Measurements from ENCODE around the gene LRRC57.
"Not testable (repeated sequence)": the region's sequence is repeated elsewhere in the genome, so short reads cannot be mapped to it uniquely, and the experiment has no call there.

Gene LRRC57

DNA sequence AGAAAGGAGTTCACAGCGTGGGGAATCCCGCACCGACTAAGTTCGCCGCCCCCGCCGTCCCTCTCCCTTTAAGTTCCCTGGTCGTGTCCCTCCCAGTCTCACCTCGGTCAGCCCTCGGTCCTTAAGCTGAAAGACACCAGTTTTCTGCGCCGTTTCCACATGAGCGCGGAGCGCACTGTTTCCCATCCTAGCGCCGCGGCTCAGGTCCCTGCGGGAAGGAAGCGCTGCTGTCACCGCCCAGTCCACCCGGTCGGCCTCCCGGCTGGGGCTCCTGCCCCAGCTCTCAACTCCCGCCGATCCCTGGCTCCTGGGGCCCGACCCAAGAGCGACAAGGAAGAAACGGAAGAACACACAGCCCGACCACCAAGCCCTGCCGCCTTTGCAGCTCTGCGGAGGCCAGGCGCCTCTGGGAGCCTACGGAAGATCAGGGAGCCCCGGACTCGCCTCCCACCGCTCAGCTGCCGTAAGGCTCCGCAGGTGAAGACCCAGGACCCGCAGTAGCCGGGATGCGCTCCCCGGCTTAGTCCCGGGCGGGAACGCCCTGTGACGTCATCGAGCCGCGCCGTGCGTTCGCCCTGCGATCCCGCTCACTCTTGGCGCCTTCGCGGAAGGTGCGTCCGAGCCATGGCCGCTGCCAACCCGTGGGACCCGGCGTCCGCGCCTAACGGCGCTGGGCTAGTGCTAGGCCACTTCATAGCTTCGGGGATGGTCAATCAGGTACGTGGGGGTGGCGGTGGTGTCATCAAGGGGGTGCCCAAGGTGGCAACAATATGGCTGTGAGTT is at the start of gene LRRC57, which contains the start of gene HAUS2:
LRRC57 (minus strand) TSS at position 545 of the 783 bp plus-strand sequence; CDS start at position 186, 359 bp downstream.
HAUS2 (plus strand) TSS at position 590 of the 783 bp plus-strand sequence; CDS start at position 625, 35 bp downstream.
- DNase-seq (ENCODE audit: low read depth) = peak; percentile 79

DNA sequence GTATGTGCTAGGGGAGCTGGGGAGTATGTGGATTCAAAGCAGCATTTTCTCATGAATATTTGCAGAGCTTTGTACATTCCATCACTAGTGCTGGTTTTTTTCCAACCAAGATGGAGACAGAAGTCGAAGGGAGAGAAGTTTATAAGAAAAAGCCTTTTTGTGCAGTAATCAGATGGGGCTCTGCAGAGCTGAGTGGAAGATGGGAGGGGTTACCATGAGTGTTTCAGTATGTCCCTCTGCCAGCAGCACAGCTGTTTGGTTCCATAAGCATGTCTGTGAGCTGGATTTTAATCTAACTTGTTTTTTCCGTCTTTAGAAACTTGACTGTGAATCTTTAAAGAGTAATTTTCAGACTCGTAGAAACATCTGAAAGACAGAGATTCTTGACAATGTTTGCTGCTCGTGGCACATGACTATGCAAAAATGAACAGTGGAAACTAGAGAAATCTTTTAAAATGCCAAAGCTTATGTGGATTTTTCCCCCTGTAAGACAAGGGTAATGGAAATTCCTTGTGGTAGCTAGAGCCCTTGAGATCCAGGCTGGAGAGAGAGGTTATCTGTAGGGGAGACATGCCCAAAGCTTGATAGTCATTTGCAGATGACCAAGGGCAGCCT is 47.1 kb upstream of the LRRC57 start:
- no peak for DNase-seq (ENCODE audit: low read depth)

DNA sequence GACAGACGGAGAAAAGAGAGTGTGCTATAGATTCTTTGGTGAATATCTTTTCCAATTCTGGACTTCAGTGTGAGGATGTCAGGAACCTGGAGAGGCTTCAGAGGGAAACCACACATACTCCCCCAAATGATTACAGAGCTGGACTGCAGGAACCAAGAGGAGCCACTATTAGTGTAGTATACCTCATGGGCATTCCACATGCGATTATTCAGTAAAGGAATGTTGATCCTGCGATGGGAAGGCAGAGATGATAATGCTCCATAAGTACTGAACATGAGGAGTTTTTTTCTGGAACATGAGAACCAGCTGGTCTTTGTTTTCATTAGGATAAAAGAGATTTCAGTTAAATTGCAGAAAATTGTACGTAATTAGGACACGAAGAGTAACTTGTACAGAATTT is 45.5 kb upstream of the LRRC57 start:
- no peak for DNase-seq (ENCODE audit: low read depth)

DNA sequence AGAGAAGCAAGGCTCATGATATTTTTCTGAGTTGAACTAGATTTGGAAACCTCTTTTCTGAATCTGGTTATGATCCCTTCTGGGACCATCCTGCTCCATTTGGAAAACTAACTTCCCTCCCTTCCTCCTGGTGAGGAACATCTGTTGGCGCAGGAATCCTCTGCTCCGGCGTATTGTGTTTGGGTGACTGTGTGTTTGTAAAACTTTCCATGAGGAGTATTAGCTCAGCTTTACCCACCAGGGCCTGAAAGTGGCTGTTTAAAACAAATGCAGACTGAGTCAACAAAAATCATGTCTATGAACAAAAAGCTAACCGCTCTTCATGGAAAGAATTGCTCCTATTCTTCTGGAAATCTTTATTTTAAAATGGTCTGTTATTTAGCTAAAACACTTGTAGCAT is 44.5 kb upstream of the LRRC57 start:
- DNase-seq (ENCODE audit: low read depth) = no peak

DNA sequence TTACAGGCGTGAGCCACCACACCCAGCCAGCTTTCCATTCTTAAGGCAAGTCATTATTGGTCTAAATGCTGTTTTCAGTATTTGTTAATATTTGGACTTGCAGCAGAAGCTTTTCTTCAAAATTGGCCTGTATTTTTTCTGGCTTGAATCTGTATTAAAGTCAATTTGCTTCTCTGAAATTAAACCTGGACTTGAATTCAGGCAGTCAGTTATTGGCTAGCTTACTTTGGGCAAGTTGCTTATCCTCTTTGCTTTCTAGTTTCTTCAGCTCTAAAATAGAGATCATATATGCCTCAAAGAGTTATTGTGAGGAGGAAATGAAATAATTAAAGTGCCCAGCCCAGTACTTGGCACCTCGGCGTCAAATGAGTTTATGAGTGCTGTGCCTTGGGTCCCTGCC is 44.1 kb upstream of the LRRC57 start:
- no peak for DNase-seq (ENCODE audit: low read depth)

DNA sequence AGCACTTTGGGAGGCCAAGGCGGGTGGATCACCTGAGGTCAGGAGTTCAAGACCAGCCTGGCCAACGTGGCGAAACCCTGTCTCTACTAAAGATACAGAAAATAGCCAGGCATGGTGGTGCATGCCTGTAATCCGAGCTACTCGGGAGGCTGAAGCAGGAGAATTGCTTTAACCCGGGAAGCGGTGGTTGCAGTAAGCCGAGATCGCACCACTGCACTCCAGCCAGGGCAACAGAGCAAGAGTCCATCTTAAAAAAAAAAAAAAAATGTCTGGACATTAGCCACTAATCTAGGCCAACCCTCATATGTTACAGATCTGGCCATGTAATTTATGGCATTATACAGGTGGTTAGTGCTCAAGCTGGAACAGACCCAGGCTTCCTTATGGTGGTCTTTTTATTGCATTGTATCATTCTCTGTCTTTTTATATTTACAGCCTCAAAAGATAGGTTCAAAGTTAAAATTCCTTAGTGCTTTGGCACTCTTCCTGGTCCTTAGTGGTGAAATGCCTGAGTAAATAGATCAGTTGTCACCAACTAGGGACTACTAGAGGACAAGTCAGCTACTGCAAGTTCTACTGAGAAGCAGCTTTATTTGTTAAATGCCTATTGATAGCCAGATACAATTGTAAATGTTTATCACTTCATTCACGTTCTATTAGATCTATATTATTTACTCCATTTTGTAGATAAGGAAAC is 42.8 kb upstream of the LRRC57 start:
- DNase-seq (ENCODE audit: low read depth) = no peak

DNA sequence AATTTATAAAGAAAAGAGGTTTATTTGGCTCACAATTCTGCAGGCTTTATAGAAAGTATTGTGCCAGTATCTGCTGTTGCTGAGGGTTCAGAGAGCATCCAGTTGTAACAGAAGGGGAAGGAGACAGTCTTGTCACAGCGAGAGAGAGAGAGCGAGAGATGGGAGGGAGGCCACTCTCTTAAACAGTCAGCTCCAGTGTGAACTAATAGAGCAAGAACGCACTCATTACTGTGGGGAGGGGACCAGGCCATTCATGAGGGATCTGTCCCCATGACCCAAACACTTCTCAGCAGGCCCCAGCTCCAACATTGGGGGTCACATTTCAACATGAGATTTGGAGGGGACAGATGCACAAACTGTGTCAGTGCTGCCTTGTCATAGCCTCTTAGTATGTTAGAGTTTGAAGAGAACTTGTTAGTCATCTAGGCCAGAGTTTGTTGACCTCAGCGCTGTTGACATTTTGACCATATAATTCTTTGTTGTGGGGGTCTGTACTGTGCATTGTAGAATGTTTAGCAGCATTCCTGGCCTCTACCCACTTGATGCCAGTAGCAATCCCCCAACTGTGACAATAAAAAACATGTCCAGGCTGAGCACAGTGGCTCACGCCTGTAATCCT is 42.1 kb upstream of the LRRC57 start:
- DNase-seq (ENCODE audit: low read depth) = no peak

DNA sequence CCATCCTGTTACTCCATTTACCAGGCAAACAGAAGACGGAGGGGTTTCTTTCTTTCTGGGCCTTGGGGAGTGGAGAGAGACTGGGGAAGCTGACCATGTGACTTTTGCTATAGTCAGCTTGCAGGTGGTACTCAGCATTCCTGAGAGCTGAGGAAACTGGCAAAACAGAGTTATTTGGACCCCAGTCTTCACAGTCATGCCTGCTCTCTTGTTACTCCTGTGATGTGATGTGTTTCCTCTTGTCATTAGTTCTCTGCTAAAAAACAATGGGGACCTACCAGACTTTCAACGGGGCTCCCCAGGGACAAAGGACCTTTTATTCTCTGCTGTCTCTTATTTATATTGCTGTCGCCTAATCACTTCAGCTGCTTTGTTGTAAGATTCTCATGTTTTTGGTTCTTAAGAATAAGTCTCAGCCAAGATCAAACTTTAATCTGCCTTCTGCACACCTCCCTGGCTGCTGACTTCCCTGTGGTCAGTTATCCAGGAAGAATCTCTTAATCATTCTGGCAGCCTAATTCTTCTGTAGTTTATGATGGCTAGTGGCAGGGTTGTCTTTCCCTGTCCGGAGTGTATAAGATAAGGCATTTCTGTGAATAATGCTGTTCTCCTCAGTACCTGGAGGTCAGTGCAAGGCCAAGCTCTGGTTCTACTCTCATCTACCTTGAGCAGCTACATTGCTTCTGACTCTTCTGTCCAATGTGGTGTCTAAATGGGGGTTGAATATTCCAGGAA is 35.6 kb upstream of the LRRC57 start:
- DNase-seq (ENCODE audit: low read depth) = no peak

DNA sequence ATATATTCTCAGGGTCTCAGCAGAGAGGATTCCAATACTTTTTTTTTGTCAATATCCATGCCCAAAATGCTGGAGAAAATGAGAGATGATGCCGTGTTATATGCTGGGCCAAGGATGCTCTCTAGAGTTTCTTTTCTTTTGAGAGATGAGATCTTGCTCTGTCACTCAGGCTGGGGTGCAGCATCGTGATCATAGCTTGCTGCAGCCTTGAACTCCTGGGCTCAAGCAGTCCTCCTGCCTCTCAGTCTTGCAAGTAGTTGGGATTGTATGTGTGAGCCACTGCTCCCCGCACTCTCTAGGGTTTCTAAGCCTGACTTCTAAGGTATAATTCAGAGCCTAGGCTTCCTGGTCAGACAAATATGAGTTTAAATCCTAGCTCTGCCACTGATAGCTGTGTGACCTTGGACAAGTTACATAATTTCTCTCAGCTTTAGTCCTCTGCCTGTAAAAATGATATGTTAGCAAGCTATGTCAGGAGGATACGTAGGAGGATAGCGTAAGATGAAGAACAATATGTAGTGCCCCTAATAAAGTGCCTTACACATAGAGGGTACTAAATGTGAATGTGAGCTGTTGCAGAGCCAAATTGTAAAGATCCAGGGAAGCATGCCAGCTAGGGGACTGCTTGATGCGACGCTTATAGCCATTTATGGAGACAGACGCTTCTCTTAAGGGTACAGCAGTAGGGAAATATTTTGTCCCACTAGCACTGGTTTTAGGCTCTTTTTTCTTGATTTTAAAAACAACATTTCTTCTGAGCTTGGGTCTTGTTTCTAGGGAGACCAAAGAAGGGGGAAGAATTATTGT is 34.2 kb upstream of the LRRC57 start:
- no peak for DNase-seq (ENCODE audit: low read depth)

DNA sequence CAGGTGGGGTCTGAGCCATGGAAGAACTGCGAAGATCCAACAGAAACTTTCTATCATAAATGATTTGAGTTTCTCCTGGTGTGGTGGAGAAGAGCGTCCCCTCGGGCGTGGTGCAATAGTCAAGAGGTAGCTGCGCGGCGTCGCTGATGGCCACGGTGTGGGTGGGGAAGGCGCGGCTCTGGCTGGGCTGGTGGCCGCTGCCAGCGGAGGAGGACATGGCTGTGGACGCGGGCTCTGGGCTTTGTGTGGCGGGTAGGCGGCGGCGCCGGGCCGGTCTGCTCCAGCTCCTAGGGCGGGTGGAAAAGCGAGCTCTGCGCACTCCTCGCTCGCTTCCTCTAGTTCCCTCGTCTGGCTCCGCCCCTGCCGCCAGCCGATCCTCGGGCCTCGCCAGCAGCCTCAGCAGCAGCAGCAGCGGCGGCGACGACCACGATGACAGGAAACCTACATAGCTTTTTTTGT is 32.7 kb upstream of the LRRC57 start:
- DNase-seq (ENCODE audit: low read depth) = peak; percentile 58

DNA sequence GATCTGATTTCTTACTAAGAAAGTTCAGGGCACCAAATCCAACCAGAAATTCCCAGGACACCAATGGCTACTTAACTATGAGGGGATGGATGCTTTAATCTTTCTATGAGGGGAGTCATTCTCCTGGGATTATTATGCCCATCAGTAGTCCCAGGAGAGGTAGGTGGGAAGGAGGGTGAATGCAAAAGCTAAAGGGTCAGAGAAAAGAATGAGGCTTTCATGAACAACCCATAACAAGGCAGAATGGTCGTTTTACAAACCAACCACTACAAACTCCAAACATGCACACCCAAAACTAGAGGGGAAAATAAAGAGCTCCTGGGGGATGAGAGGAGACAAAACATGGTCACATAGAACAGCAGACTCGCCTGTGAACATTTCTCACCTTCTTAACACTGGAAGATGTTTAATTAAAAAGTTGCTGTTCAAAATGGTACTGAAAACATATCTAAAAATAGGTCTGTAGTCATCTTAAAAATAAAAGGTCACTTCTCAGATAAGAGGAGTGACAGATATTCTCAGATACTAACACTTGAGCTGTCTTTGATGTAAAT is 30.5 kb upstream of the LRRC57 start:
- no peak for DNase-seq (ENCODE audit: low read depth)

DNA sequence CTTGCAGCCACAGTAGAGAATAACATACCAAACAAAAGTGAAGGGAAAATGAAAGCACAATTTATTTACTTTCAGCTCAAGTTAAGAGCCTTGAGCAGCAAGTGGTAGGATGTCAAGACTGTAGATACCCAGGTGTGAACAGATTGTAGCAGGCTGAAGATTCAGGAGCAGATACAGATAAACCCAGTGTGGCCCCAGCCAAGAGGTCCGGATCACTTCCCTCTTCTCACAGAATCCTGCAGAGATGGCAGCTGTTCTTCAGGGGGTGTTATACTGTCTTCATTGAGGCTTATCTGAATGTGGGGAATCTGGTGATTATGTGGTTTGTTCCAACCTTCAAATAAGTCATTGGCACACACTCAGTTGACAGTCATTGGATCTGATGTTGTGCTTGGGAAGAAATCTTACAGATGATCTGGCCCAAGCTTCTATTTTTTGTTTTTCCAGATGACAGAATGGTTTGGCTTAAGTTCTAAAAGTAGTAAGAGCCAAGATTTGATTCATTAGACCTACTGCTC is 29.0 kb upstream of the LRRC57 start:
- DNase-seq (ENCODE audit: low read depth) = no peak

DNA sequence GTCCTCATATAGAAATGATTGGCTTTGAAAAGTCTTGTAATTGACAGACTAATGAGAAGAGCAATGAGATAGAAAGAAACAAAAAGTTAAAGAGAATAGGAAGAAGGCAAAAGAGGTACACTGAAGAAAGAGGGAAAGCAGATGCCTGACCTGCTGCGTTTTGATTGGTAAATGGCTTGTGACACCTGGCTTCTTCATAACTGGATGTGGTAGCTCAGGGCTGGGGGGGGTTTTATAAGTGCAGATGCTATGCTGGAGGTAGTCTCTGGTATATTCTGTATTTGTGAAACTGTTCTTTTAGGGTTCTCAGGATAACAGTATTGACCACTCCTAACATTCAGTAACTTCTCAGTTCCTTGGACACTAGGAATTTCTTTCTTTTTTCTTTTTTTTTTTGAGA is 28.2 kb upstream of the LRRC57 start:
- no peak for DNase-seq (ENCODE audit: low read depth)

DNA sequence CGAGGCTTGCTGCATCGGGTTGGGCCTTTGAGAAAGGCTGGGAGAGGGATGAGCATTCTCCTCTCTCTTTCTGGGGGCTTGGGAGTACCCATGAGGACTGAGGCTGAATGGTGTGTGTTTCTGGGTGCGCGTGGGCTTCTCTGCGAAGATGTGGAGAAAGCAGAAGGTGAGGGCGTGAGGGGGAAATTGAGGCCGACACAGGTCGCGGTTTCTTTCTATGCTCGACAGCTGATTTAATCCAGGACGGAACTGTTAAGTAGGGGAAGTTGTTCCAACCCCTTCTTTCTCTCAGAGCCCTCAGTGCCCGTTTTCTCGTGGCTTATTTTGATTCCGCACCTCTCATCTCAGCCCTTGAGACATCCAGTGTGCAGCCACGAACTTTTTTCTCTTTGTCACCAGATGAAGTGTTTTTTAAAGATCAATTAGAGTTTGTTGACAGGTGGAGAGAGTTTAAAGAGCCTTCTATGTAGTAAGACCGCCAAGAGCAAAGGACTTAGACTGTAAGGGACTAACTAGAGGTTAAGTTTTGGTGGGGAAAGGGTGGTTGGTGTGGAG is 27.5 kb upstream of the LRRC57 start:
- DNase-seq (ENCODE audit: low read depth) = no peak

DNA sequence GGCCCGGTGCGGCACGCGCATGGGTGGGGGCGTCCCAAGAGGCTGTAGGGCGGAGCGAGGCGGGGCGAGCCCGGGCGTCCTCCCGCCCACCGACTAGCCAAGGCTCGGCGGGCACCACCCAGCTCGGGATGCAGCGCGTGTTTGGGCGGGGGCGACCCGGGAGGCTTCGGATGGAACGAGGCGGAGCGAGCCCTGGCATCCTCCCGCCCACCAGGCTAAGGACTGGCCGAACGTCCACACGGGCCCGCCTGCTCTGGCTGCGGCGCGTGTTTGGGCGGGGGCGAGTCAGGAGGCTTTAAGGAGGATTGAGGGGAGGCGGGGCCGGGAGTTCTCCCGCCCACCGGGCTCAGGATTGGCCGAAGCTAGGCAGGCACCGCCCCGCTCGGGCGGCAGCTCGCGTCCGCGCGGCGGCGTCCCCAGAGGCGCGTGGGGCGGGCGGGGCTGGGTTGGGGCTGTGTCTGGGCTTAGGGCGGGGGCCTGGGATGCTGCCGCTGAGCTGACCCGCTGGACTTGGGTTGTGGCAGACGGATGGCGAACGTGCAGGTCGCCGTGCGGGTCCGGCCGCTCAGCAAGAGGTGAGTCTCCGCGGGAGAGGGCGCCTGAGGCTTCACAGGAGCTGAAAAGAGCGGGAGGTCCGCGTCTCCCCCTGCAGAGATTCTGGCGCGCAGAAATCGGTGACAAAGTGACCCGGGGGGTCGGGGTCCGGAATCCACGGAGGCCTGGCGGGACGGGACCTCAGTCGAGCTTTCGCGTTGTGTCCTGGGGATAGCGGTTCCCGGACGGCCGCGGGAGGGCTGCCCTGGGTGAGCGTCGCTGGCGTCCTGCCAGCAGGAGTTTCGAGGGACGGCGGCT is 26.8 kb upstream of the LRRC57 start, which contains the start of gene STARD9:
STARD9 (plus strand) TSS at position 419 of the 852 bp plus-strand sequence; CDS start at position 529, 110 bp downstream.
- DNase-seq (ENCODE audit: low read depth) = peak; percentile 92

DNA sequence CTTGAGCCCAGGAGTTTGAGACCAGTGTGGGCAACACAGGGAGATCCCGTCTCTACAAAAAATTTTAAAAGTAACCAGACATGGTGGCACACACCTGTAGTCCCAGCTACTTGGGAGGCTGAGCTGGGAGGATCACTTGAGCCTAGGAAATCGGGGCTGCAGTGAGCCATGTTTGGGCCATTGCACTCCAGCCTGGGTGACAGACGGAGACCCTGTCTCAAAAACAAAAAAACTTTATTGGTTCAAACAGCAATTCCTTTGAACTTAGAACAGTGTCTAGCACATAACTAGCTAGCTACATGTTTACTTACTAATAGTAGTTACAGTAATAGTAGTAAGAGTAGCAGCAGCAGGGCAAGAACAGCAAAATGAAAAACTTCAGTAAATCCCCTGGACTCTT is 10.1 kb upstream of the LRRC57 start:
- no peak for DNase-seq (ENCODE audit: low read depth)

DNA sequence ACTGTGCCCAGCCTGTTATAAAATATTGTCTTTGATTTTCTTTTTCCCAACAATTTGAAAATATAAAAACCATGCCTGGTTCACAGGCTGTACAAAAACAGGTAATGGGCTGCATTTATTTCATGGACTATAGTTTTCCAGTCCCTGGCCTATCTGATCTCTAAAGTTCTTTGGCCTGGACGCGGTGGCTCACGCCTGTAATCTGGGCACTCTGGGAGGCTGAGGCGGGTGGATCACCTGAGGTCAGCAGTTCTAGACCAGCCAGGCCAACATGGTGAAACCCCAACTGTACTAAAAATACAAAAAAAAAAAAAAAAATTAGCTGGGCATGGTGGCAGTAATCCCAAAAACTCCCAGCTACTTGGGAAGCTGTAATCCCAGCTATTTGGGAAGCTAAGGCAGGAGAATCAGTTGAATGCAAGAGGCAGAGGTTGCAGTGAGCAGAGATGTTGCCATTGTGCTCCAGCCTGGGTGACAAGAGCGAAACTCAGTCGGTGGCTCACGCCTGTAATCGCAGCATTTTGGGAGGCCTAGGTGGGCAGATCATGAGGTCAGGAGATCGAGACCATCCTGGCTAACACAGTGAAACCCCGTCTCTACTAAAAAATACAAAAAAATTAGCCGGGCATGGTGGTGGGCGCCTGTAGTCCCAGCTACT is 8.1 kb upstream of the LRRC57 start:
- DNase-seq (ENCODE audit: low read depth) = not testable (repeated sequence)

DNA sequence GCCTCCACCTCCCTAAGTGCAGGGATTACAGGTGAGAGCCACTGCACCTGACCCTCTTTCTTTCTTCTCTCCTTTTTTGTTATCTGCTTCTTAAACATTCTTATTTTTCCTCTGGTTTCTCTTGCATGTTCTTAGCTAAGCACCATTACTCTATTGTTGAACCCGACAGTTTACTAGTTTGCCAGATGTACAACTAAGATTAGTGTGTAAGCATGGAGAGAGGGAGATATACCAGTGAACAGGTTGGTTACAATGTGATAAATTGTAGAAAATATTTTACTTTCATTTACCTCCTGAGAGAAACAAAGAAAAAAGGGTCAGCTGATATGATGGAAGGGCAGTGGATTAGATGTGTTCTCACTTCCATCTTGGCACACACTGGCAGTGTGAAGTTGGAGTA is 5.0 kb upstream of the LRRC57 start:
- DNase-seq (ENCODE audit: low read depth) = no peak
